ENCODE results near the gene SDK2.
A peak's percentile ranks its signal among the peaks of the same experiment; 100 is the strongest.

SDK2 gene

GRCh38 chr17:73327676-73328075, 316.6 kb downstream of the SDK2 start:
- no peak overlapping the region for H3K14ac ChIP-seq (ENCODE audit: low read length)
- no peak overlapping the region for H3K4ac ChIP-seq (ENCODE audit: low read length)
- H3K9ac ChIP-seq (ENCODE audit: low read depth, low read length, poor library complexity) = no peak overlapping the region
- no peak overlapping the region for H2BK120ac ChIP-seq (ENCODE audit: low read depth, low read length)
- no peaks in the 10 kb centered on the region for H3K79me1 ChIP-seq (ENCODE audit: low read depth, low read length)
- H2BK12ac ChIP-seq (ENCODE audit: low read length) = no peak overlapping the region
- peaks cover 2 to 11% of the 10 kb centered on the region in 2 donors for H3K4me1 ChIP-seq (ENCODE audit: control insufficient read depth in 2 of 2, insufficient read depth in 1 of 2, low read depth in 1 of 2, low read length in 2 of 2)
- WGBS, 2 donors (ENCODE audit: extremely low coverage in 2 of 2, insufficient read length in 2 of 2, insufficient replicate concordance in 1 of 2) = no CpG with 5 or more reads among the region's 7 CpGs
- no peak overlapping the region for H4K8ac ChIP-seq (ENCODE audit: low read depth, low read length)
- H3K27ac ChIP-seq (replicated peaks; ENCODE audit: low read length) = no peak overlapping the region
- no peak overlapping the region for H4K91ac ChIP-seq (ENCODE audit: low read depth, low read length, poor library complexity)
- H2AK5ac ChIP-seq (ENCODE audit: low read depth, low read length) = no peak overlapping the region
- no peak for DNase-seq (ENCODE audit: low spot score)
- no peaks in the 10 kb centered on the region for H3K36me3 ChIP-seq (replicated peaks in 1 of 2; ENCODE audit: control insufficient read depth in 2 of 2, insufficient read depth in 2 of 2, low read length in 2 of 2)
- H2AFZ ChIP-seq (ENCODE audit: low read length) = no peak overlapping the region
- no peak overlapping the region for H2BK5ac ChIP-seq (ENCODE audit: low read length)
- H2BK15ac ChIP-seq (ENCODE audit: low read length) = no peak overlapping the region
- H3K18ac ChIP-seq (ENCODE audit: low read length) = no peak overlapping the region
- no peak overlapping the region for H3K4me3 ChIP-seq (ENCODE audit: low read length in 2 of 2)
- H3K9me3 ChIP-seq (replicated peaks in 1 of 2; ENCODE audit: control insufficient read depth in 2 of 2, insufficient read depth in 1 of 2, low read depth in 1 of 2, low read length in 2 of 2) = no peaks in the 10 kb centered on the region
- no peak overlapping the region for H3K4me2 ChIP-seq (ENCODE audit: insufficient read depth, low read length, poor library complexity, severe bottlenecking)
- H3K27me3 ChIP-seq (ENCODE audit: control insufficient read depth in 3 of 3, insufficient read depth in 3 of 3, low read depth in 1 of 3, low read length in 3 of 3) = no peaks in the 10 kb centered on the region
- no peak overlapping the region for H3K23ac ChIP-seq (ENCODE audit: low read depth, low read length, poor library complexity)

GRCh38 chr17:73325527-73325842, 318.8 kb downstream of the SDK2 start:
- WGBS, 2 donors (ENCODE audit: extremely low coverage in 2 of 2, insufficient read length in 2 of 2, insufficient replicate concordance in 1 of 2) = no CpG with 5 or more reads among the region's 4 CpGs
- no peak overlapping the region for H3K4me2 ChIP-seq (ENCODE audit: insufficient read depth, low read length, poor library complexity, severe bottlenecking)
- no peak overlapping the region for H3K27ac ChIP-seq (replicated peaks; ENCODE audit: low read length)

GRCh38 chr17:73324711-73325526, 319.3 kb downstream of the SDK2 start:
- Histone ChIP-seq H3K4me1 (ENCODE audit: control insufficient read depth in 2 of 2, insufficient read depth in 1 of 2, low read depth in 1 of 2, low read length in 2 of 2) (peaks cover 4 to 10% of the 10 kb centered on the region in 2 donors), H4K91ac (ENCODE audit: low read depth, low read length, poor library complexity) (no peak overlapping the region), H3K27ac (replicated peaks; ENCODE audit: low read length) (no peak overlapping the region), H3K4me2 (ENCODE audit: insufficient read depth, low read length, poor library complexity, severe bottlenecking) (no peak overlapping the region), H3K18ac (ENCODE audit: low read length) (peak overlapping the region; percentile 68), H2AK5ac (ENCODE audit: low read depth, low read length) (no peak overlapping the region), H3K23ac (ENCODE audit: low read depth, low read length, poor library complexity) (no peak overlapping the region), H4K8ac (ENCODE audit: low read depth, low read length) (no peak overlapping the region), H2AFZ (ENCODE audit: low read length) (peak overlapping the region; percentile 67), H2BK15ac (ENCODE audit: low read length) (no peak overlapping the region), H3K4me3 (ENCODE audit: low read length in 2 of 2) (no peak overlapping the region), H2BK12ac (ENCODE audit: low read length) (no peak overlapping the region), H3K79me1 (ENCODE audit: low read depth, low read length) (no peaks in the 10 kb centered on the region), H3K9me3 (replicated peaks in 1 of 2; ENCODE audit: control insufficient read depth in 2 of 2, insufficient read depth in 1 of 2, low read depth in 1 of 2, low read length in 2 of 2) (no peaks in the 10 kb centered on the region), H3K27me3 (ENCODE audit: control insufficient read depth in 3 of 3, insufficient read depth in 3 of 3, low read depth in 1 of 3, low read length in 3 of 3) (no peaks in the 10 kb centered on the region), H3K14ac (ENCODE audit: low read length) (no peak overlapping the region), H2BK120ac (ENCODE audit: low read depth, low read length) (no peak overlapping the region), H3K4ac (ENCODE audit: low read length) (no peak overlapping the region), H3K9ac (ENCODE audit: low read depth, low read length, poor library complexity) (no peak overlapping the region), H3K36me3 (replicated peaks in 1 of 2; ENCODE audit: control insufficient read depth in 2 of 2, insufficient read depth in 2 of 2, low read length in 2 of 2) (no peaks in the 10 kb centered on the region), H2BK5ac (ENCODE audit: low read length) (no peak overlapping the region)
- WGBS, 2 donors (ENCODE audit: extremely low coverage in 2 of 2, insufficient read length in 2 of 2, insufficient replicate concordance in 1 of 2) = no CpG with 5 or more reads among the region's 17 CpGs
- no peak for DNase-seq (ENCODE audit: low spot score)

More at GRCh38 chr17:73325527-73325842, 318.8 kb downstream of the SDK2 start:
- Histone ChIP-seq H3K9me3 (replicated peaks in 1 of 2; ENCODE audit: control insufficient read depth in 2 of 2, insufficient read depth in 1 of 2, low read depth in 1 of 2, low read length in 2 of 2) (no peaks in the 10 kb centered on the region), H3K14ac (ENCODE audit: low read length) (no peak overlapping the region), H2BK120ac (ENCODE audit: low read depth, low read length) (no peak overlapping the region), H2AFZ (ENCODE audit: low read length) (peak overlapping the region; percentile 67), H4K8ac (ENCODE audit: low read depth, low read length) (no peak overlapping the region), H2BK15ac (ENCODE audit: low read length) (no peak overlapping the region), H2AK5ac (ENCODE audit: low read depth, low read length) (no peak overlapping the region), H3K4ac (ENCODE audit: low read length) (no peak overlapping the region), H3K27me3 (ENCODE audit: control insufficient read depth in 3 of 3, insufficient read depth in 3 of 3, low read depth in 1 of 3, low read length in 3 of 3) (no peaks in the 10 kb centered on the region), H2BK12ac (ENCODE audit: low read length) (no peak overlapping the region), H4K91ac (ENCODE audit: low read depth, low read length, poor library complexity) (no peak overlapping the region), H3K79me1 (ENCODE audit: low read depth, low read length) (no peaks in the 10 kb centered on the region), H3K36me3 (replicated peaks in 1 of 2; ENCODE audit: control insufficient read depth in 2 of 2, insufficient read depth in 2 of 2, low read length in 2 of 2) (no peaks in the 10 kb centered on the region), H2BK5ac (ENCODE audit: low read length) (no peak overlapping the region), H3K4me3 (ENCODE audit: low read length in 2 of 2) (no peak overlapping the region), H3K18ac (ENCODE audit: low read length) (peak overlapping the region; percentile 7), H3K23ac (ENCODE audit: low read depth, low read length, poor library complexity) (no peak overlapping the region), H3K9ac (ENCODE audit: low read depth, low read length, poor library complexity) (no peak overlapping the region), H3K4me1 (ENCODE audit: control insufficient read depth in 2 of 2, insufficient read depth in 1 of 2, low read depth in 1 of 2, low read length in 2 of 2) (peaks cover 3 to 11% of the 10 kb centered on the region in 2 donors)
- DNase-seq (ENCODE audit: low spot score) = no peak

- Histone ChIP-seq H4K91ac (ENCODE audit: low read depth, low read length, poor library complexity) (no peak overlapping the region), H3K18ac (ENCODE audit: low read length) (peak overlapping the region; percentile 93), H3K36me3 (replicated peaks in 1 of 2; ENCODE audit: control insufficient read depth in 2 of 2, insufficient read depth in 2 of 2, low read length in 2 of 2) (no peaks in the 10 kb centered on the region), H3K79me1 (ENCODE audit: low read depth, low read length) (no peaks in the 10 kb centered on the region), H4K8ac (ENCODE audit: low read depth, low read length) (no peak overlapping the region), H3K27me3 (ENCODE audit: control insufficient read depth in 3 of 3, insufficient read depth in 3 of 3, low read depth in 1 of 3, low read length in 3 of 3) (no peaks in the 10 kb centered on the region), H3K4ac (ENCODE audit: low read length) (no peak overlapping the region), H3K9ac (ENCODE audit: low read depth, low read length, poor library complexity) (no peak overlapping the region), H3K4me1 (ENCODE audit: control insufficient read depth in 2 of 2, insufficient read depth in 1 of 2, low read depth in 1 of 2, low read length in 2 of 2) (peaks cover 4 to 11% of the 10 kb centered on the region in 2 donors), H3K27ac (replicated peaks; ENCODE audit: low read length) (no peak overlapping the region), H2BK15ac (ENCODE audit: low read length) (no peak overlapping the region), H2BK5ac (ENCODE audit: low read length) (peak overlapping the region; percentile 77), H2BK12ac (ENCODE audit: low read length) (peak overlapping the region; percentile 67), H2BK120ac (ENCODE audit: low read depth, low read length) (no peak overlapping the region), H3K4me2 (ENCODE audit: insufficient read depth, low read length, poor library complexity, severe bottlenecking) (no peak overlapping the region), H3K14ac (ENCODE audit: low read length) (peak overlapping the region; percentile 14), H3K9me3 (replicated peaks in 1 of 2; ENCODE audit: control insufficient read depth in 2 of 2, insufficient read depth in 1 of 2, low read depth in 1 of 2, low read length in 2 of 2) (no peaks in the 10 kb centered on the region), H3K4me3 (ENCODE audit: low read length in 2 of 2) (no peak overlapping the region), H2AK5ac (ENCODE audit: low read depth, low read length) (no peak overlapping the region), H2AFZ (ENCODE audit: low read length) (peak overlapping the region; percentile 57), H3K23ac (ENCODE audit: low read depth, low read length, poor library complexity) (no peak overlapping the region)
- WGBS, 2 donors (ENCODE audit: extremely low coverage in 2 of 2, insufficient read length in 2 of 2, insufficient replicate concordance in 1 of 2) = no CpG with 5 or more reads among the region's 9 CpGs
- no peak for DNase-seq (ENCODE audit: low spot score)
Observed at GRCh38 chr17:73324160-73324475, 320.1 kb downstream of the SDK2 start.

All from neuronal stem cell (in vitro differentiated cells).